Stimulated activated CD4-positive, alpha-beta T cell treated with anti-CD3 and anti-CD28 coated beads, Interleukin-12 subunit alpha, Interleukin-12 subunit beta, amount 100 ng/mL, for 48 hours (primary cell): ENCODE measurements around the gene XPO4.
"Not testable (repeated sequence)": the region's sequence is repeated elsewhere in the genome, so short reads cannot be mapped to it uniquely, and the experiment has no call there.

ENCODE experiments used
- DNase-seq, 3 donors: peaks; one replicate each; pipeline ENCODE4 v3.0.0-alpha.2; 2020; ENCODE audit warnings: low read depth in 2 of 3, low spot score in 1 of 3

XPO4 gene

GRCh38 chr13:20902438-20903163 is at the start of gene XPO4:
TSS of gene XPO4 (minus strand) at chr13:20902746. CDS start at chr13:20902738, 8 bp downstream.
- DNase-seq, result peak; percentile 60 to 74 (median 65)

DNA sequence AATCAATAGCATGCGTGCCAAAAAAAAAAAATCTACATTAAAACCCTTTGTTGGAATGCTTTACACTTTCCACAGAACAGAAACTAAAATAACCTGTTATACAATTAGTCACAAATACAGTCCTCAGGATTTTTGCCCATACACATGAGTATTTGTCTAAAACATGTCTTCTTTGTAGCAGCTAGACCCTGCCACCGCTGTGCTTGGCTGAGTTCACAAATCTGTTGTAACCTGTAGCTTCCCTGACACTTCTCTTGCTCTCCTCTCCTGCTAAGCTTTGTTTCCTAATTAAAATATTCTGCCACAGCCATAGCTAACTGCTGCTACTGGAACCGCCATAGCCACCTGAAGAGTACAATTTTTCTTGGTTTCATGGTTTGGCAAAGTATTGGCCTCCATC is 45.5 kb upstream of the XPO4 start:
- not testable (repeated sequence) for DNase-seq

DNA sequence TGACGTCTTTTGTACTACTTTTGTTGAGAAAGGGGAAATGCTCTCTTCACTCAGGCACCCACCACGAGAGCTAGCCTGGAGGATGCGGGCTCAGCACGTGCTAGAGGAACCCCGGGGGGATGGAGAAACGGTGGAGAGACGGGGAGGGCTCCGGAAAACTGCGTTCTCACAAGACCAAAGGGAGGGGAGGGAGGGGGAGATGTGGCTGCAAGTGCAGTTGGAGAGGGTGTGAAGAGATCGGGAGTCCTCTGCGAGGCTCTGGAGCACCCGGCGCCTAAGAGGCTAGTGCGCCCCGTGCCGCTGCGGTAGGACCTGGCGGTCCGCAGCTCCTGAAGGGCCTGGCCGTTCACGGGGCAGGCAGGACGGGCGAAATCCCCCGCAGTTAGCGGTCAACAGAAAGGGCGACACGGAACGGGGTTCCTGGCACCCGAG is 43.4 kb upstream of the XPO4 start:
- DNase-seq, result no peak

GRCh38 chr13:20942938-20943559 is 40.5 kb upstream of the XPO4 start:
- no peak for DNase-seq

- DNase-seq, result not testable (repeated sequence)
These were observed 38.0 kb upstream of the XPO4 start for GRCh38 chr13:20940511-20940910.

DNA sequence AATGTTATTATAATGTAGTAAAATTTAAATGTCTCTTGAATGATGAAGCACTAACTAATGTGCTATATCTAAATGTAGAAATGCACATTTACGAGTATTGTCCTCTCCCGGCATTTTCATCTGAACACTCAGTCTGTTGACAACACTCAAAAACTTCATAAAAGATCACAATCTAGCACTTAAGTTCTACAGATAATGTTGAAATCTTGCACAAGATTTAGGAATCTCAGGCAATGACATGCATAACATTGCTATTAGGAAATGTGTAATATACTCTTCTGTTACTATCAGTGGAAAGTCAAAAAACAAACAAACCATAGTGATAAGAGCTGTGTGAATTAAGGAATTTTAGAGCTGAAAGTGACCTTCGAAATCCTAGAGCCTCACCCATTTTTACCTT is 37.5 kb upstream of the XPO4 start:
- DNase-seq, result no peak

GRCh38 chr13:20939662-20940061 is 37.1 kb upstream of the XPO4 start:
- no peak for DNase-seq

DNA sequence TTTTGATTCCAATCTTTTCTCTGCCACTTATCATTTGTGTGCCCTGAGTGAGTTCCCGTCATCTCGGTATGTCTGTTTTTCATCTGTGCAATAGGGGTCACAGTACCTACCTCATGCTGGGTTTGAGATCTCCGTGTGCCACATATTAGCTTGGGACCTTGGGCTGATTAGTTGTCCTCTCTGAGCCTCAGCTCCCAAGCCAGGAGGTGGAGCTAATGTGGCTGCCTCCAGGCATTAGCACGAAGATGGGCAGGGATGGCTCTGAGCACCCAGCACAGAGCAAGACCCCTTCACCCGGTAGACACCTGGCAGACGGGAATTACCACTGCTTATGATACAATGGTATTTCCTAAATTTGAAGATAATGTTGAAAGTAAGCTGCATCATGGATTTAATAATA is 35.8 kb upstream of the XPO4 start:
- no peak for DNase-seq

- no peak for DNase-seq
These were observed 25.2 kb upstream of the XPO4 start for GRCh38 chr13:20927596-20928257.

- not testable (repeated sequence) for DNase-seq
These were observed 22.8 kb upstream of the XPO4 start for GRCh38 chr13:20925395-20925790.

GRCh38 chr13:20924758-20925394 is 22.3 kb upstream of the XPO4 start:
- DNase-seq, result peak; percentile 35 to 76 (median 61)

GRCh38 chr13:20923272-20923671 is 20.7 kb upstream of the XPO4 start:
- DNase-seq, result no peak

DNA sequence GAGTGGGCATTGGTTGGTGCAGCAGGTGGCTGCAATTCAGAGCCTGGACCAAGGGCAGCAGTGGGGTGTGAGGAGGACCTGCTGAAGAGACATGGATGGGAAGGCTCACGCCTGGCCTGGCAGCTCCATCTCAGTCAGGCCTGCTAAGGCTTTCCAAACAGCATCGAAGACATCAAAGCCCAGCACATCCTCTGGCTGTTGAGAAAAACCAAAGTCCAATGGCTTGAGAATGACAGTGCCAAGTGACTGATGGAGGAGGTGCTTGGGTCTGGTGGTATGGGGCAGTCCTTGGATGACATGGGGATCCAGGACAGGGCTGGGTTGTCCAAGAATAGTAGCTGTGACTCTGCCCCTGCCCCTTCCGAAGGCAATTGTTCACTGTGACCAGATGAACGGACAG is 19.0 kb upstream of the XPO4 start:
- no peak for DNase-seq

DNA sequence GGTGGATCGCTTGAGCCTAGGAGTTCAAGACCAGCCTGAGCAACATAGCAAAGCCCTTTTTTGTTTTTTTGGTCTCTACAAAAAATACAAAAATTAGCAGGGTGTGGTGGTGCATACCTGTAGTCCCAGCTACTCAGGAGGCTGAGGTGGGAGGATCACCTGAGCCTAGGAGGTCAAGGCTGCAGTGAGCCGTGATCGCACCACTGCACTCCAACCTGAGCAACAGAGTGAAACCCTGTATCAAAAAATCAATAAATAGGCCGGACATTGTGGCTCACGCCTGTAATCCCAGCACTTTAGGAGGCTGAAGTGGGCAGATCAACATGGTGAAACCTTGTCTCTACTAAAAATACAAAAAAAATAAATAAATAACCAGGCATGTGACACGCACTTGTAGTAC is 13.1 kb upstream of the XPO4 start:
- not testable (repeated sequence) for DNase-seq

DNA sequence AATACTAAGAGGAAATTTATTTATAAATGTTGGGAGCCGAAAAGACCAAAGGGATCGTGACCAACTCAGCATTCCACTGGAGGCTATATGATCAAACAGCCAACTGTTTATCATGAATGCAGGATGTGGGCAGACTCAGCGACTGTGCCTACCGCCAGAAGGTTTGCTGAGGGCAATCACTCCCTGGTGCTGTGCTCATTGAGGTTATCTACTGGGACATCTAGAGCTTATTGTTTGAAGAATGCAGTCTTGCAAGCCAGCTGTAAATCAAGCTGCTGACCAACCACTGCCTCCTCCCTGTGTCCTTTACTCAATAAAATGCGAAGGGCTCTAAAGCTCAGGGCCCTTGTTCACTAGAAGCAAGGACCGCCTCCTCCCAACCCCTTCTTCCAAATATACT is 8.5 kb upstream of the XPO4 start:
- DNase-seq, result no peak

DNA sequence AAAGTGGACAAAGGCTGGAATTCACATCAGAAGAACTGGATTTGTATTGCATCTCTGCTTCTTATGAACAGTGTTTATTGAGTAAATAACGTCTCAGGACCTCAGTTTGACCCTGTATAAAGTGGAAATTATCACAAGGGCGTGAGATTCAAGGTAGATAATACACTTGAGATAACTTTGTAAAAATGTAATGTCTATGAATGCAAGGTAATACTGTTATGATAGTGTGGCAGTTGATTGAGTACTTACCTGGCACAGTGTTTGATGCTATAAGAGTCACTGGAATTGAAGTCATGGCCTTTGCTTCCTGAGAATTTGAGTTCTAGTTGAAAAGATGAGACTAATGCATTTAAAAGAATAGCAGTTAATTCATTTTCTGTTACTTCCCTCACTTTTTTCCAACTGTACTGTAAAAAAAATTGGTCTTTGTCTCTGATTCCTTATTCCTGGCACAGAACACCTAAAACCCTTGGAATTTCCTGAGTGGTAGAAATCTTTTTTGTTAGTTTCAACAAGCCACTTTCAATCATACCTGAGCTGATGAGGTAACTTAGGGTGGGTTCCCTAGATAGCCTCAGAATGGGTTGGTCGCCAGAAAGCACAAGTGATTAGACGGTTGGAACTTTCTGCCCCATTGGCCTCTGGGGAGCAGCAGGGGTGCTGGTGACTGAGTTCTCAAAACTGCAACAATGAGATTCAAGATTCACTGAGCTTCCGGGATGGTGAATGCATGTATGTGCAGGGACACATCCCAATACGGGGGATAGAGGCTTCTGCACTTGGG is 6.4 kb upstream of the XPO4 start:
- DNase-seq, result no peak

DNA sequence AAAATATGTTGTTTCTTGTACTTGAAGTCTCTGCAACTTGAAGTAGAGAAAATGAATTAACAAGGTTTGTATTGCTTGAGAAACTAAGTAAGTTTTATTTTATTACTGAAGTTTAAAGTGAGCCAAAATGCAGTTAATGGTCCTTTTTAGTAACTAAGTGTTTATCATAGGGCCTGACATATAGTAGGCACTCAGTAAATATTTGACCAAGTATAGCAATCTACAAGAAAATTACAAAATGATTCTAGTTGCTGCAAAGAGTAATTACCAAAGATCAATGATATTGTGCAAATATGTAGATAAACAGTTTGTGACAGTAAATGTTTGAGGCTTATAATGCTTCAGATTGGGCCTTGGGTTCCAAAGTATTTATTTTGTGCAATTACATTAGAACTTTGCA is 2.4 kb upstream of the XPO4 start:
- no peak for DNase-seq

- DNase-seq, result no peak
These were observed 574 bp upstream of the XPO4 start for GRCh38 chr13:20903164-20903475.

- peak in 2 of 3 donors; percentile 6 to 23 for DNase-seq
These were observed 693 bp downstream of the XPO4 start for GRCh38 chr13:20901668-20902437.

GRCh38 chr13:20894245-20894644 is 8.3 kb downstream of the XPO4 start:
- DNase-seq, result no peak
